VCaP (cell line): Measurements from ENCODE around the gene UBE2C.

Experiments used
- H3K27ac ChIP-seq: fragments of 450-650 bp; 2 replicates; pipeline ENCODE4 v1.5.1; 2017
- CTCF ChIP-seq: fragments of 450-650 bp; conservative IDR thresholded peaks from 2 replicates; pipeline ENCODE4 v1.5.1; 2017; ENCODE audit warnings: mild to moderate bottlenecking, moderate library complexity

The UBE2C gene

GRCh38 chr20:45845452-45845851 lies 33.0 kb downstream of the UBE2C start:
- no peak overlapping the region for H3K27ac ChIP-seq
- TF ChIP-seq CTCF = no peak

GRCh38 chr20:45848421-45848820 lies 36.0 kb downstream of the UBE2C start:
- no peak overlapping the region for H3K27ac ChIP-seq
- no peak for TF ChIP-seq CTCF

- H3K27ac ChIP-seq = no peak overlapping the region
- no peak for TF ChIP-seq CTCF
These were observed 36.6 kb downstream of the UBE2C start for GRCh38 chr20:45848969-45849582.

GRCh38 chr20:45850238-45850637 lies 37.8 kb downstream of the UBE2C start:
- TF ChIP-seq CTCF = no peak
- H3K27ac ChIP-seq = no peak overlapping the region

GRCh38 chr20:45850926-45851325 lies 38.5 kb downstream of the UBE2C start:
- no peak overlapping the region for H3K27ac ChIP-seq
- TF ChIP-seq CTCF = no peak

GRCh38 chr20:45851501-45851900 lies 39.1 kb downstream of the UBE2C start:
- TF ChIP-seq CTCF = no peak
- H3K27ac ChIP-seq = no peak overlapping the region

- no peak overlapping the region for H3K27ac ChIP-seq
- TF ChIP-seq CTCF = no peak
These were observed 39.9 kb downstream of the UBE2C start for GRCh38 chr20:45852326-45852725.
